Testis (tissue), 3 donors: ENCODE results near the gene MAIP1. TPM values are rescaled to one million over a fixed set of nuclear protein-coding genes. Genes with fewer than 3 reads are reported as not detected.
A peak's percentile ranks its signal among the peaks of the same experiment; 100 is the strongest.

ENCODE experiments used
- DNase-seq: peaks from one replicate; pipeline ENCODE4 v3.0.0-alpha.2; 2019
- H3K27ac ChIP-seq, 2 donors: fragments of 200-600 bp; sonication (generic); one replicate each; pipeline ENCODE4 v1.5.1; 2019
- H3K27me3 ChIP-seq: fragments of 200-600 bp; sonication (generic); one replicate; pipeline ENCODE4 v1.5.1; 2019
- H3K36me3 ChIP-seq: fragments of 200-600 bp; sonication (generic); one replicate; pipeline ENCODE4 v1.5.1; 2017; ENCODE audit warnings: low read depth; ENCODE audit errors: missing control alignments
- H3K4me1 ChIP-seq: fragments of 200-600 bp; sonication (generic); one replicate; pipeline ENCODE4 v1.5.1; 2019
- H3K4me3 ChIP-seq, 2 donors: fragments of 200-600 bp; sonication (generic); one replicate each; pipeline ENCODE4 v1.5.1; 2017 to 2019
- H3K9me3 ChIP-seq: fragments of 200-600 bp; sonication (generic); one replicate; pipeline ENCODE4 v1.5.1; 2017
- POLR2A ChIP-seq: fragments of 450-650 bp; IDR thresholded peaks from one replicate; pipeline ENCODE4 v1.6.1; 2017; ENCODE audit warnings: antibody characterized with exemption, mild to moderate bottlenecking, moderate library complexity
- WGBS, 2 donors: methylation state at CpG; one replicate each; pipeline ENCODE4 v1.1.5; 2018; 5-methylcytosine and 5-hydroxymethylcytosine counted together
- intact Hi-C: fragments of 100-400 bp; cut with DNase I; formaldehyde crosslinking; loops from one replicate; pipeline ENCODE4 v1.15.1; 2023; ENCODE audit warnings: low total_unique reads
- polyA plus RNA-seq: library from polyadenylated mRNA; stranded (reverse); fragments of 350-450 nt; fragmentation: Illumina TruSeq; extraction: RNeasy Lipid Tissue Mini Kit (QIAGEN cat#74804); gene quantifications from one replicate; pipeline ENCODE4 v1.2.3, GENCODE V29; 2014; ENCODE audit warnings: low read depth, low replicate concordance; ENCODE audit not compliant: insufficient read depth
- total RNA-seq, 2 donors: library from RNA; depleted of rRNA; stranded (reverse); fragments of >200 nt; gene quantifications; one replicate each; pipeline ENCODE4 v1.2.3, GENCODE V29; 2016
- TF ChIP-seq, protein P1 (sequence below), 3 experiments: fragments of 450-650 bp in 2 of 3; fragments of 200-600 bp in 1 of 3; sonication (generic) in 1 of 3; IDR thresholded peaks; one replicate each; pipeline ENCODE4 v1.5.1; 2016 to 2019; ENCODE audit warnings: antibody characterized with exemption in 3 of 3, mild to moderate bottlenecking in 2 of 3, moderate library complexity in 1 of 3

Gene MAIP1
- total and polyA plus RNA-seq, 3 donors from 2014 or later, result 13.6 to 18.7 (median 16.6) TPM

- Histone ChIP-seq H3K27me3 (no peaks in the 10 kb centered on the region), H3K27ac (no peak overlapping the region), H3K36me3 (no peaks in the 10 kb centered on the region), H3K9me3 (no peaks in the 10 kb centered on the region), H3K4me3 (no peak overlapping the region), H3K4me1 (no peaks in the 10 kb centered on the region)
- no peak for DNase-seq
- TF ChIP-seq, protein P1, sequence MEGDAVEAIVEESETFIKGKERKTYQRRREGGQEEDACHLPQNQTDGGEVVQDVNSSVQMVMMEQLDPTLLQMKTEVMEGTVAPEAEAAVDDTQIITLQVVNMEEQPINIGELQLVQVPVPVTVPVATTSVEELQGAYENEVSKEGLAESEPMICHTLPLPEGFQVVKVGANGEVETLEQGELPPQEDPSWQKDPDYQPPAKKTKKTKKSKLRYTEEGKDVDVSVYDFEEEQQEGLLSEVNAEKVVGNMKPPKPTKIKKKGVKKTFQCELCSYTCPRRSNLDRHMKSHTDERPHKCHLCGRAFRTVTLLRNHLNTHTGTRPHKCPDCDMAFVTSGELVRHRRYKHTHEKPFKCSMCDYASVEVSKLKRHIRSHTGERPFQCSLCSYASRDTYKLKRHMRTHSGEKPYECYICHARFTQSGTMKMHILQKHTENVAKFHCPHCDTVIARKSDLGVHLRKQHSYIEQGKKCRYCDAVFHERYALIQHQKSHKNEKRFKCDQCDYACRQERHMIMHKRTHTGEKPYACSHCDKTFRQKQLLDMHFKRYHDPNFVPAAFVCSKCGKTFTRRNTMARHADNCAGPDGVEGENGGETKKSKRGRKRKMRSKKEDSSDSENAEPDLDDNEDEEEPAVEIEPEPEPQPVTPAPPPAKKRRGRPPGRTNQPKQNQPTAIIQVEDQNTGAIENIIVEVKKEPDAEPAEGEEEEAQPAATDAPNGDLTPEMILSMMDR (IDR thresholded peaks at IDR 0.05), result no peak
- no peak for TF ChIP-seq POLR2A
- intact Hi-C loops, result loop anchor here (5.0 kb wide), 1 partner anchor 499 kb away; no protein-coding TSS in a partner anchor
- 47 to 61% methylated on average over 1 of the region's 1 CpG for WGBS, 2 donors
Observed at GRCh38 chr2:199983534-199983933, 28.2 kb downstream of the MAIP1 start.

- no peak for DNase-seq
- intact Hi-C loops, result loop anchor here (5.0 kb wide), 1 partner anchor 498 kb away; no protein-coding TSS in a partner anchor
- Histone ChIP-seq H3K9me3 (no peaks in the 10 kb centered on the region), H3K27me3 (no peaks in the 10 kb centered on the region), H3K4me1 (no peaks in the 10 kb centered on the region), H3K36me3 (no peaks in the 10 kb centered on the region), H3K4me3 (no peak overlapping the region), H3K27ac (no peak overlapping the region)
- no peak for TF ChIP-seq POLR2A
- TF ChIP-seq, protein P1 (IDR thresholded peaks at IDR 0.05), result no peak
- WGBS, 2 donors, result 68 to 86% methylated on average over 4 of the region's 4 CpGs
Observed at GRCh38 chr2:199984159-199984558, 28.8 kb downstream of the MAIP1 start.

GRCh38 chr2:199984755-199985154 is 29.4 kb downstream of the MAIP1 start:
- Histone ChIP-seq H3K36me3 (no peaks in the 10 kb centered on the region), H3K27me3 (no peaks in the 10 kb centered on the region), H3K4me3 (no peak overlapping the region), H3K27ac (no peak overlapping the region), H3K4me1 (no peaks in the 10 kb centered on the region), H3K9me3 (no peaks in the 10 kb centered on the region)
- TF ChIP-seq, protein P1 (IDR thresholded peaks at IDR 0.05), result no peak
- TF ChIP-seq POLR2A, result no peak
- intact Hi-C loops, result loop anchor here (5.0 kb wide), 1 partner anchor 498 kb away; no protein-coding TSS in a partner anchor
- DNase-seq, result no peak
- WGBS, 2 donors, result 75 to 85% methylated on average over 2 of the region's 2 CpGs

- H3K4me1 ChIP-seq, result no peaks in the 10 kb centered on the region
- no peaks in the 10 kb centered on the region for H3K36me3 ChIP-seq
- 68 to 75% methylated on average over 6 of the region's 6 CpGs for WGBS, 2 donors
- no peak for TF ChIP-seq POLR2A
- TF ChIP-seq, protein P1 (IDR thresholded peaks at IDR 0.05), result peak; percentile 28 to 53 (median 38)
- H3K4me3 ChIP-seq, result no peak overlapping the region
- peak; percentile 87 for DNase-seq
- no peaks in the 10 kb centered on the region for H3K9me3 ChIP-seq
- H3K27ac ChIP-seq, result no peak overlapping the region
- H3K27me3 ChIP-seq, result no peaks in the 10 kb centered on the region
- intact Hi-C loops, result no loop called here
Observed at GRCh38 chr2:199985625-199986207, 30.3 kb downstream of the MAIP1 start.

DNA sequence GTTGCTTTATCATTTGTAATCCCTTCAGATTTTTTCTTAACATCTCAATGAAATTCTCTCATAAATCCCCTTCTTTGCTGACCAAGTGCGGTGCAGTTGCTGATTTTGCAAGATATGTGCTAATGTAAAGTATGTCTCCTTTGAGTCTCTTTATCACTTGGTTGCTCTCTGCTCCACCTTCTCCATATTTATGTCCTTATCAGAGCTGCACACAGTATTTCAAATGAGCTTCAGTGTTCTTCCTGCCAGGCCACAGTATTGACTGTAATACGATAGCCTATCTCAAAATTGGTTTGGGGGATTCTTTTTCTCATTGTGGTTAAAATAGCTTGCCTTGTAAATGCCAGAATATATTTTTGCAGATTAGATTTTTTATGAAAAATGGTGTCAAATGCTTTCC is 32.2 kb downstream of the MAIP1 start:
- H3K36me3 ChIP-seq, result no peaks in the 10 kb centered on the region
- H3K27me3 ChIP-seq, result no peaks in the 10 kb centered on the region
- no peaks in the 10 kb centered on the region for H3K4me1 ChIP-seq
- H3K9me3 ChIP-seq, result no peaks in the 10 kb centered on the region
- TF ChIP-seq POLR2A, result no peak
- TF ChIP-seq, protein P1 (IDR thresholded peaks at IDR 0.05), result no peak
- 60 to 67% methylated on average over 2 of the region's 2 CpGs for WGBS, 2 donors
- no peak for DNase-seq
- no peak overlapping the region for H3K4me3 ChIP-seq
- no peak overlapping the region for H3K27ac ChIP-seq
- intact Hi-C loops, result no loop called here
